Activated B cell treated with CpG ODN at 0.5 μM for 24 hours (primary cell): ENCODE data around the gene SYNC. TPM values are rescaled to one million over a fixed set of nuclear protein-coding genes. Genes with fewer than 3 reads are reported as not detected.

Experiments
- ATAC-seq: fragments of 200-7000 bp; cut with Tn5 transposase; one replicate; pipeline ENCODE4 v1.10.0; 2021; ENCODE audit warnings: low read depth, mild to moderate bottlenecking, moderate library complexity
- CTCF ChIA-PET: fragments of 350-600 bp; sonication (Branson Sonifier 250); formaldehyde crosslinking; loops from one replicate; lab custom pipeline; 2021; ENCODE audit warnings: antibody characterized with exemption; lab: Charles Lee
- POLR2A ChIA-PET: fragments of 350-600 bp; sonication (Branson Sonifier 250); formaldehyde crosslinking; loops from one replicate; lab custom pipeline; 2021; ENCODE audit warnings: antibody characterized with exemption; lab: Charles Lee
- DNase-seq: peaks from one replicate; pipeline ENCODE4 v3.0.0; 2022
- H3K27ac Mint-ChIP-seq: one replicate; pipeline ENCODE4 v1.8.0; 2020; ENCODE audit warnings: mixed read lengths
- H3K27me3 Mint-ChIP-seq: one replicate; pipeline ENCODE4 v1.8.0; 2021; ENCODE audit warnings: mixed read lengths
- H3K36me3 Mint-ChIP-seq: one replicate; pipeline ENCODE4 v1.8.0; 2021; ENCODE audit warnings: low read depth, mixed read lengths
- H3K4me1 Mint-ChIP-seq: one replicate; pipeline ENCODE4 v1.8.0; 2021; ENCODE audit warnings: mixed read lengths
- H3K4me3 Mint-ChIP-seq: one replicate; pipeline ENCODE4 v1.8.0; 2020; ENCODE audit warnings: mild to moderate bottlenecking, mixed read lengths
- H3K9me3 Mint-ChIP-seq: one replicate; pipeline ENCODE4 v1.8.0; 2020; ENCODE audit warnings: mixed read lengths
- intact Hi-C: fragments of 100-400 bp; cut with micrococcal nuclease; formaldehyde crosslinking; loops from one replicate; pipeline ENCODE4 v1.15.1; 2024
- total RNA-seq: library from RNA; stranded (reverse); gene quantifications from 2 replicates; pipeline ENCODE4 v1.2.3, GENCODE V29; 2022
- TF ChIP-seq, protein P1 (sequence below): fragments of 200-600 bp; IDR thresholded peaks from one replicate; pipeline ENCODE4 v1.8.0; 2022; ENCODE audit warnings: antibody characterized with exemption, mild to moderate bottlenecking

The SYNC gene
- total RNA-seq, 1 donor from 2014 or later = not detected

DNA sequence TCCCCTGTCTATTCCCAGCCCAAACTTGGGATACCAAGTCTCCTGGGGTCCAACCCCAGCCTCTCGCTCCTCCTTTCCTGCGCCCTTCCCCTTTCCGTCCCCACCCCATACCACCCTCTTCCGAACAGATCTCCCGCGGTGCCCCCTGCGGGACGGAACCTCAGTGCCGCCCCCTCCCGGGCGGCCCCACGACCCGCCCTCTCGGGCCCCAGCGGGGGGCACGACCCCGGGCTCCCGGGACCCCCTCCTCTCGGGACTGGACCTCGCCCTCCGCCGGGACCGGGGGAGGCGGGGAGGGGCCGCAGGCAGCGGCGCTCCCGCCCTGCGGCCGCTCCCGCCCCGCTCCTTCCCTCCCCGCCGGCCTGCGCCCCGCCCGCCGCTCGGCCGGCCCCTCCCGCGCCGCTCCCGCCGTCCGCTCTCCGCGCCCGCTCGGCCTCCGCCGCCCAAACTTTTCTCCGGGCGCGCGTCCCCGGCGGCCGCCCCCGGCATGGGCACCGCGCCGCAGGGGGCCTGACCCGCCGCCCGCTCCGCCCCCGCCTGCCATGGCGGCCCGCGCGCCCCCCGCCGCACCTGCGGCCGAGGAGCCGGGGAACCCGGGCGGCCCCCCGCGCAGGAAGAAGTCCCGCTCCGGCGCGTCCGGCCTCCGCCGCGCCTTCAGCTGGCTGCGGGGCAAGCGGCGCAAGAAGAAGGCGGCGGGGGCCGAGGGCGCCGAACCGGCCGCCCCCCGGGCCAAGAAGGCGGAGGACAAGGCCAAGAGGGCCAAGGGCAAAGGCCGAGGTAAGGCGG is 39.0 kb upstream of the SYNC start:
- Mint-ChIP-seq H3K4me3 (peak overlapping the region; percentile 77), H3K27me3 (peaks cover 18% of the 10 kb centered on the region), H3K27ac (no peak overlapping the region), H3K9me3 (no peaks in the 10 kb centered on the region), H3K4me1 (peaks cover 2% of the 10 kb centered on the region), H3K36me3 (no peaks in the 10 kb centered on the region)
- CTCF ChIA-PET = no interaction called here
- ATAC-seq = peak; percentile 21
- POLR2A ChIA-PET = no interaction called here
- TF ChIP-seq, protein P1, sequence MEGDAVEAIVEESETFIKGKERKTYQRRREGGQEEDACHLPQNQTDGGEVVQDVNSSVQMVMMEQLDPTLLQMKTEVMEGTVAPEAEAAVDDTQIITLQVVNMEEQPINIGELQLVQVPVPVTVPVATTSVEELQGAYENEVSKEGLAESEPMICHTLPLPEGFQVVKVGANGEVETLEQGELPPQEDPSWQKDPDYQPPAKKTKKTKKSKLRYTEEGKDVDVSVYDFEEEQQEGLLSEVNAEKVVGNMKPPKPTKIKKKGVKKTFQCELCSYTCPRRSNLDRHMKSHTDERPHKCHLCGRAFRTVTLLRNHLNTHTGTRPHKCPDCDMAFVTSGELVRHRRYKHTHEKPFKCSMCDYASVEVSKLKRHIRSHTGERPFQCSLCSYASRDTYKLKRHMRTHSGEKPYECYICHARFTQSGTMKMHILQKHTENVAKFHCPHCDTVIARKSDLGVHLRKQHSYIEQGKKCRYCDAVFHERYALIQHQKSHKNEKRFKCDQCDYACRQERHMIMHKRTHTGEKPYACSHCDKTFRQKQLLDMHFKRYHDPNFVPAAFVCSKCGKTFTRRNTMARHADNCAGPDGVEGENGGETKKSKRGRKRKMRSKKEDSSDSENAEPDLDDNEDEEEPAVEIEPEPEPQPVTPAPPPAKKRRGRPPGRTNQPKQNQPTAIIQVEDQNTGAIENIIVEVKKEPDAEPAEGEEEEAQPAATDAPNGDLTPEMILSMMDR = no peak
- intact Hi-C loops = no loop called here
- peak; percentile 22 for DNase-seq

DNA sequence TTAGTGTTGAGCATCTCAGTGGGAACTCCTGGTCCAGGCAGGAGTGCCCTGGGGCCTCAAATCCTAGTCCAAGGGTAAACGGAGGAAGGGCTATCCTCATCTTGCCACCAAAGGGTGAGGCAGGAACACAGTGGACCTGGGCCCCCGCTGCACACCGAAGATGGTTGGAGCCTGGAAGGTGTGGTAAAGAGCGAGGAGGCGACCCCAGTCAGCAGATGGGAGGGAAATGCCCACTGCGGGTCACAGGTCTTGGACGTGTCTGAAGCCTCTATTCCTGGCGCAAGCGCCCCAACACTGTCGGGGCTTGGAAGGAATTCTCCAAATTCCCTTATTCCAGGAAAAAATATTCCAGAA is 38.5 kb upstream of the SYNC start:
- ChIA-PET POLR2A (no interaction called here), CTCF (no interaction called here)
- DNase-seq = no peak
- Mint-ChIP-seq H3K4me1 (peaks cover 2% of the 10 kb centered on the region), H3K27me3 (peaks cover 19% of the 10 kb centered on the region), H3K36me3 (no peaks in the 10 kb centered on the region), H3K27ac (no peak overlapping the region), H3K4me3 (peak overlapping the region; percentile 77), H3K9me3 (no peaks in the 10 kb centered on the region)
- TF ChIP-seq, protein P1 = no peak
- intact Hi-C loops = no loop called here
- no peak for ATAC-seq

GRCh38 chr1:32736812-32737791 is 34.5 kb upstream of the SYNC start:
- Mint-ChIP-seq H3K4me3 (no peak overlapping the region), H3K36me3 (no peaks in the 10 kb centered on the region), H3K27ac (no peak overlapping the region), H3K27me3 (peaks cover 10% of the 10 kb centered on the region), H3K9me3 (no peaks in the 10 kb centered on the region), H3K4me1 (peaks cover 2% of the 10 kb centered on the region)
- intact Hi-C loops = no loop called here
- DNase-seq = no peak
- ATAC-seq = no peak
- CTCF ChIA-PET = no interaction called here
- TF ChIP-seq, protein P1 = no peak
- POLR2A ChIA-PET = no interaction called here

- POLR2A ChIA-PET = no interaction called here
- CTCF ChIA-PET = interaction anchor here (0.6 kb wide), 1 partner anchor 139 kb away, joined by 3 read pairs; no protein-coding TSS in a partner anchor
- intact Hi-C loops = no loop called here
- Mint-ChIP-seq H3K27me3 (peaks cover 8% of the 10 kb centered on the region), H3K4me1 (no peaks in the 10 kb centered on the region), H3K36me3 (no peaks in the 10 kb centered on the region), H3K4me3 (no peak overlapping the region), H3K9me3 (no peaks in the 10 kb centered on the region), H3K27ac (no peak overlapping the region)
- ATAC-seq = no peak
- TF ChIP-seq, protein P1 = no peak
- DNase-seq = no peak
Observed at GRCh38 chr1:32733582-32734321, 31.2 kb upstream of the SYNC start.
